GM12878 (cell line): ENCODE measurements around the gene ARL15. TPM values are rescaled to one million over a fixed set of nuclear protein-coding genes. Genes with fewer than 3 reads are reported as not detected.

Experiments used
- ATAC-seq: fragments of 200-7000 bp; cut with Tn5 transposase; 3 replicates; pipeline ENCODE4 v1.9.1; 2020; ENCODE audit warnings: mild to moderate bottlenecking, moderate library complexity
- BruUV-seq: library from RNA; stranded (reverse); fragments of 400-500 nt; replicated peaks from 2 replicates; lab custom pipeline; 2021; lab: Mats Ljungman, UMichigan
- CTCF ChIA-PET: fragments of 300-600 bp; sonication (Branson Sonifier 250); formaldehyde crosslinking; extraction: SDS; loops from one replicate; lab custom pipeline; 2021; ENCODE audit warnings: inconsistent platforms; lab: Yijun Ruan, JAX
- POLR2A ChIA-PET: fragments of 350-600 bp; formaldehyde crosslinking; extraction: SDS; loops from one replicate; lab custom pipeline; 2021; ENCODE audit warnings: inconsistent platforms; lab: Charles Lee
- RAD21 ChIA-PET: fragments of 300-600 bp; sonication (Branson Sonifier 250); formaldehyde crosslinking; loops from one replicate; lab custom pipeline; 2023; ENCODE audit warnings: antibody characterized with exemption; ENCODE audit not compliant: unreplicated experiment; lab: Charles Lee
- SMC1A ChIA-PET: fragments of 300-600 bp; sonication (Branson Sonifier 250); formaldehyde crosslinking; loops from one replicate; lab custom pipeline; 2023; ENCODE audit not compliant: unreplicated experiment, uncharacterized antibody; lab: Charles Lee
- DNase-seq: peaks from one replicate; pipeline ENCODE4 v3.0.0-alpha.2; 2011; ENCODE audit warnings: low read depth, low spot score
- FAIRE-seq: peaks from 3 replicates; lab custom pipeline; 2011; peaks lifted over from hg19 to GRCh38; lab: Jason Lieb, UNC
- H2AFZ ChIP-seq: 2 replicates; pipeline ENCODE4 v1.6.0; 2011; ENCODE audit warnings: low read depth, low read length, control low read depth; ENCODE audit not compliant: control insufficient read depth
- H3K27ac ChIP-seq: 2 replicates; pipeline ENCODE4 v1.5.1; 2011; ENCODE audit warnings: control low read depth; ENCODE audit not compliant: control insufficient read depth, insufficient read depth
- H3K27me3 ChIP-seq, 2 experiments: replicated peaks in 1 of 2; 2 replicates each; pipeline versions ENCODE4 v1.6.0 to v1.6.1; 2011; ENCODE audit warnings: low read length in 1 of 2; ENCODE audit not compliant: control insufficient read depth in 2 of 2, insufficient read depth in 2 of 2
- H3K36me3 ChIP-seq, 2 experiments: 2 replicates each; pipeline ENCODE4 v1.5.1; 2011; ENCODE audit warnings: low read length in 1 of 2; ENCODE audit not compliant: control insufficient read depth in 2 of 2, insufficient read depth in 2 of 2
- H3K4me1 ChIP-seq: 2 replicates; pipeline ENCODE4 v1.6.1; 2011; ENCODE audit warnings: mild to moderate bottlenecking, low read length, moderate library complexity, mixed read lengths; ENCODE audit not compliant: control insufficient read depth, insufficient read depth
- H3K4me2 ChIP-seq: 2 replicates; pipeline ENCODE4 v1.6.0; 2011; ENCODE audit warnings: control low read depth; ENCODE audit not compliant: control insufficient read depth, insufficient read depth
- H3K4me3 ChIP-seq: fragments of 200-600 bp; sonication (generic); 2 replicates; pipeline ENCODE4 v1.5.1; 2016
- H3K79me2 ChIP-seq: 2 replicates; pipeline ENCODE4 v1.6.0; 2011; ENCODE audit warnings: low read length; ENCODE audit not compliant: control insufficient read depth, insufficient read depth
- H3K9ac ChIP-seq: 2 replicates; pipeline ENCODE4 v1.8.0; 2011; ENCODE audit warnings: low read length, control low read depth, mixed read lengths; ENCODE audit not compliant: control insufficient read depth, insufficient read depth
- H3K9me3 ChIP-seq: replicated peaks from 3 replicates; pipeline ENCODE4 v1.5.1; 2011; ENCODE audit warnings: mild to moderate bottlenecking, low read length; ENCODE audit not compliant: control insufficient read depth, insufficient read depth
- H4K20me1 ChIP-seq: 2 replicates; pipeline ENCODE4 v1.6.0; 2011; ENCODE audit not compliant: control insufficient read depth, insufficient read depth
- ATF2 ChIP-seq: IDR thresholded peaks from 2 replicates; pipeline ENCODE4 v1.6.1; 2012; ENCODE audit warnings: low read length, inconsistent platforms
- BCL3 ChIP-seq: IDR thresholded peaks from 2 replicates; pipeline ENCODE4 v1.6.1; 2011; ENCODE audit warnings: borderline replicate concordance, low read depth, mild to moderate bottlenecking, moderate library complexity, low read length; ENCODE audit not compliant: insufficient read depth, poor library complexity, severe bottlenecking
- ETV6 ChIP-seq, 2 experiments: fragments of 450-650 bp in 1 of 2; IDR thresholded peaks in 1 of 2; conservative IDR thresholded peaks in 1 of 2; 2 replicates each; pipeline ENCODE4 v1.6.1; 2014; ENCODE audit warnings: antibody characterized with exemption in 1 of 2, borderline replicate concordance in 1 of 2, low read depth in 1 of 2, mild to moderate bottlenecking in 1 of 2, moderate library complexity in 1 of 2
- IKZF2 ChIP-seq, 2 experiments: fragments of 450-650 bp; IDR thresholded peaks; 2 replicates each; pipeline ENCODE4 v1.6.1; 2017; ENCODE audit warnings: mild to moderate bottlenecking in 2 of 2, moderate library complexity in 2 of 2
- LARP7 ChIP-seq: fragments of 450-650 bp; IDR thresholded peaks from 2 replicates; pipeline ENCODE4 v1.6.1; 2017; ENCODE audit warnings: mild to moderate bottlenecking
- MXI1 ChIP-seq: fragments of 150-350 bp; IDR thresholded peaks from 2 replicates; pipeline ENCODE4 v1.6.1; 2011; ENCODE audit warnings: low read depth, mild to moderate bottlenecking, inconsistent platforms, low read length, improper control_type of control experiment
- PRDM15 ChIP-seq: fragments of 450-650 bp; formaldehyde crosslinking; IDR thresholded peaks from 2 replicates; pipeline ENCODE4 v1.4.0; 2020; ENCODE audit warnings: mild to moderate bottlenecking, moderate library complexity
- RBBP5 ChIP-seq: fragments of 200-600 bp; sonication (generic); conservative IDR thresholded peaks from 2 replicates; pipeline ENCODE4 v1.6.1; 2016
- RFX5 ChIP-seq: IDR thresholded peaks from 2 replicates; pipeline ENCODE4 v1.6.1; 2011; ENCODE audit warnings: low read depth, low read length, improper control_type of control experiment
- SMARCA5 ChIP-seq: fragments of 450-650 bp; IDR thresholded peaks from 2 replicates; pipeline ENCODE4 v1.6.1; 2017; ENCODE audit warnings: mild to moderate bottlenecking
- SREBF1 ChIP-seq: IDR thresholded peaks from 2 replicates; pipeline ENCODE4 v1.6.1; 2012; ENCODE audit warnings: mild to moderate bottlenecking, low read length
- SREBF2 ChIP-seq: IDR thresholded peaks from 2 replicates; pipeline ENCODE4 v1.6.1; 2012; ENCODE audit warnings: mild to moderate bottlenecking, low read length
- ZBTB33 ChIP-seq: fragments of 450-650 bp; IDR thresholded peaks from 2 replicates; pipeline ENCODE4 v1.6.1; 2017; ENCODE audit warnings: mild to moderate bottlenecking
- ZNF207 ChIP-seq: fragments of 450-650 bp; IDR thresholded peaks from 2 replicates; pipeline ENCODE4 v1.6.1; 2014; ENCODE audit warnings: antibody characterized with exemption, mild to moderate bottlenecking, borderline replicate concordance
- ZSCAN29 ChIP-seq: fragments of 450-650 bp; IDR thresholded peaks from 2 replicates; pipeline ENCODE4 v1.6.1; 2017; ENCODE audit warnings: mild to moderate bottlenecking, moderate library complexity
- WGBS: methylation state at CpG from one replicate; pipeline ENCODE4 v1.1.6; 2016; ENCODE audit warnings: low lambda C conversion rate; ENCODE audit not compliant: insufficient replicate concordance, insufficient coverage; ENCODE audit errors: missing lambda C conversion rate; 5-methylcytosine and 5-hydroxymethylcytosine counted together
- in situ Hi-C: fragments of 300-500 bp; cut with MboI; formaldehyde crosslinking; loops from 9 replicates; pipeline ENCODE4 v1.14.3; 2018; ENCODE audit warnings: mixed read lengths
- intact Hi-C: fragments of 100-400 bp; cut with micrococcal nuclease; formaldehyde crosslinking; loops from one replicate; pipeline ENCODE4 v1.14.2; 2022; ENCODE audit not compliant: unreplicated experiment
- polyA plus RNA-seq, 11 experiments: library from polyadenylated mRNA; depleted of rRNA in 4 of 11; unstranded in 6 of 11; stranded (reverse) in 5 of 11; fragments of >200 nt; fragmentation: Nextera tagmentation in 4 of 11; fragmentation: Illumina TruSeq in 1 of 11; extraction: Ambion mirVana in 4 of 11; extraction: Trizol in 1 of 11; gene quantifications; 1 replicate in 1 of 11; 2 replicates in 10 of 11; pipeline versions ENCODE4 v1.2.1 to v1.2.3, GENCODE V29; 2011 to 2016; ENCODE audit warnings: inconsistent platforms in 2 of 11, missing spikeins in 2 of 11, low read depth in 1 of 11
- total RNA-seq, 4 experiments: library from RNA; depleted of rRNA in 3 of 4; stranded (reverse); fragments of >200 nt in 3 of 4; fragmentation: Illumina TruSeq in 1 of 4; extraction: Trizol in 1 of 4; gene quantifications; 2 replicates each; pipeline versions ENCODE4 v1.2.1 to v1.2.3, GENCODE V29; 2013 to 2021

Gene ARL15
- total and polyA plus RNA-seq, 10 of the 15 experiments (the other 5 are each of a cell fraction or from before 2014, with no cell fraction given), result 3.6 to 11.0 (median 7.7) TPM

- TF ChIP-seq ZBTB33 (no peak), SREBF1 (no peak)
These were observed 104.5 kb downstream of the ARL15 start (continued) for GRCh38 chr5:54205918-54206317.

GRCh38 chr5:54205453-54205852 is 104.9 kb downstream of the ARL15 start:
- ChIA-PET CTCF (interaction anchor here (1.5 to 1.8 kb wide), 2 partner anchors 29 to 53 kb away, joined by 3 to 5 read pairs; no protein-coding TSS in a partner anchor), SMC1A (no interaction called here), POLR2A (no interaction called here), RAD21 (no interaction called here)
- in situ Hi-C loops (no loop called here), intact Hi-C loops (no loop called here)
- H3K27me3 ChIP-seq, result no peaks in the 10 kb centered on the region
- DNase-seq (no peak), ATAC-seq (no peak), FAIRE-seq (no peak)
- WGBS, result 89% methylated on average over 4 of the region's 4 CpGs
- no peak overlapping the region for H3K27ac ChIP-seq
- H2AFZ ChIP-seq, result no peak overlapping the region
- H3K9ac ChIP-seq, result no peak overlapping the region
- H3K79me2 ChIP-seq, result no peaks in the 10 kb centered on the region
- H3K4me1 ChIP-seq, result no peaks in the 10 kb centered on the region
- H3K4me3 ChIP-seq, result no peak overlapping the region
- BruUV-seq, result no TSS peak
- no peaks in the 10 kb centered on the region for H4K20me1 ChIP-seq
- no peaks in the 10 kb centered on the region; the same call in 2 of the 3 replicates for H3K9me3 ChIP-seq
- H3K36me3 ChIP-seq, result no peaks in the 10 kb centered on the region
- no peak overlapping the region for H3K4me2 ChIP-seq
- TF ChIP-seq SREBF2 (no peak), ATF2 (no peak), ZSCAN29 (no peak), BCL3 (no peak), IKZF2 (IDR thresholded peaks at IDR 0.05) (no peak), RFX5 (no peak), MXI1 (no peak), SMARCA5 (no peak), PRDM15 (no peak), LARP7 (no peak), ZNF207 (no peak), RBBP5 (no peak), ETV6 (conservative IDR thresholded peaks at IDR 0.05 in 1 of 2, IDR thresholded peaks at IDR 0.05 in 1 of 2; ENCODE audit: borderline replicate concordance in 1 of 2, low read depth in 1 of 2) (no peak)
